PC-3 (cell line): Measurements from ENCODE around the gene NEXMIF. TPM values are rescaled to one million over a fixed set of nuclear protein-coding genes. Genes with fewer than 3 reads are reported as not detected.
"Not testable (repeated sequence)": the region's sequence is repeated elsewhere in the genome, so short reads cannot be mapped to it uniquely, and the experiment has no call there.

ENCODE experiments used
- ATAC-seq: fragments of 200-7000 bp; cut with Tn5 transposase; 2 replicates; pipeline ENCODE4 v1.9.1; 2020; ENCODE audit warnings: mild to moderate bottlenecking, moderate library complexity
- BruUV-seq: library from RNA; stranded (reverse); fragments of 400-500 nt; replicated peaks from 2 replicates; lab custom pipeline; 2021; lab: Mats Ljungman, UMichigan
- CTCF ChIA-PET: fragments of 300-600 bp; sonication (Branson Sonifier 250); formaldehyde crosslinking; loops from one replicate; lab custom pipeline; 2022; ENCODE audit warnings: antibody characterized with exemption; lab: Charles Lee
- POLR2A ChIA-PET: fragments of 300-600 bp; sonication (Branson Sonifier 250); formaldehyde crosslinking; loops from one replicate; lab custom pipeline; 2022; ENCODE audit warnings: antibody characterized with exemption; ENCODE audit not compliant: unreplicated experiment; lab: Charles Lee
- DNase-seq: peaks from one replicate; pipeline ENCODE4 v3.0.0-alpha.2; 2015
- H2AFZ ChIP-seq: fragments of 300-600 bp; sonication (generic); 2 replicates; pipeline ENCODE4 v1.6.0; 2016; ENCODE audit warnings: antibody characterized with exemption, low read length
- H3F3A ChIP-seq: fragments of 300-600 bp; sonication (generic); one replicate; pipeline ENCODE4 v1.6.0; 2017; ENCODE audit warnings: antibody characterized with exemption, low read length, control low read depth, mild to moderate bottlenecking; ENCODE audit not compliant: unreplicated experiment
- H3K27ac ChIP-seq: fragments of 300-600 bp; sonication (generic); 2 replicates; pipeline ENCODE4 v1.5.1; 2016; ENCODE audit warnings: mild to moderate bottlenecking, low read length
- H3K27me3 ChIP-seq: fragments of 300-600 bp; sonication (generic); 2 replicates; pipeline ENCODE4 v1.6.1; 2016; ENCODE audit warnings: low read length, mixed read lengths
- H3K36me3 ChIP-seq: fragments of 300-600 bp; sonication (generic); 2 replicates; pipeline ENCODE4 v1.6.1; 2016; ENCODE audit warnings: low read depth, mixed run types, low read length, mixed read lengths
- H3K4me1 ChIP-seq: fragments of 300-600 bp; sonication (generic); 2 replicates; pipeline ENCODE4 v1.5.1; 2016; ENCODE audit warnings: low read length; ENCODE audit not compliant: insufficient read depth
- H3K4me2 ChIP-seq: fragments of 300-600 bp; sonication (generic); 2 replicates; pipeline ENCODE4 v1.6.0; 2016; ENCODE audit warnings: low read length
- H3K4me3 ChIP-seq: fragments of 300-600 bp; sonication (generic); 2 replicates; pipeline ENCODE4 v1.5.1; 2016; ENCODE audit warnings: mild to moderate bottlenecking, low read length, mixed read lengths
- H3K79me2 ChIP-seq: fragments of 300-600 bp; sonication (generic); 2 replicates; pipeline ENCODE4 v1.6.1; 2017; ENCODE audit warnings: low read length, mixed read lengths
- H3K9ac ChIP-seq: fragments of 300-600 bp; sonication (generic); 2 replicates; pipeline ENCODE4 v1.6.0; 2016; ENCODE audit warnings: mild to moderate bottlenecking, low read length
- H3K9me2 ChIP-seq: fragments of 300-600 bp; sonication (generic); replicated peaks from 2 replicates; pipeline ENCODE4 v1.6.1; 2016; ENCODE audit warnings: mixed run types, low read length, mixed read lengths
- H3K9me3 ChIP-seq: fragments of 300-600 bp; sonication (generic); 2 replicates; pipeline ENCODE4 v1.6.1; 2016; ENCODE audit warnings: low read length, mixed read lengths
- H4K20me1 ChIP-seq: fragments of 300-600 bp; sonication (generic); 2 replicates; pipeline ENCODE4 v1.6.1; 2016; ENCODE audit warnings: low read length, mixed read lengths
- EZH2 ChIP-seq: fragments of 300-600 bp; sonication (generic); IDR thresholded peaks from one replicate; pipeline ENCODE4 v1.6.1; 2017; ENCODE audit warnings: antibody characterized with exemption, mild to moderate bottlenecking, low read length; ENCODE audit not compliant: unreplicated experiment
- EZH2phosphoT487 ChIP-seq: fragments of 300-600 bp; sonication (generic); IDR thresholded peaks from 2 replicates; pipeline ENCODE4 v1.6.1; 2018; ENCODE audit warnings: mild to moderate bottlenecking, antibody characterized with exemption, low read length, borderline replicate concordance
- intact Hi-C: fragments of 100-400 bp; cut with micrococcal nuclease; formaldehyde crosslinking; loops from 2 replicates; pipeline ENCODE4 v1.9.0; 2023
- total RNA-seq: library from RNA; depleted of rRNA; stranded (reverse); fragments of >200 nt; gene quantifications from 2 replicates; pipeline ENCODE4 v1.2.3, GENCODE V29; 2014
- TF ChIP-seq, protein P1 (sequence below): fragments of 300-600 bp; sonication (generic); conservative IDR thresholded peaks from 2 replicates; pipeline ENCODE4 v1.5.1; 2017; ENCODE audit warnings: antibody characterized with exemption, low read depth, mild to moderate bottlenecking, low read length

Gene NEXMIF
- total RNA-seq, 1 experiment from 2014 or later = not detected

DNA sequence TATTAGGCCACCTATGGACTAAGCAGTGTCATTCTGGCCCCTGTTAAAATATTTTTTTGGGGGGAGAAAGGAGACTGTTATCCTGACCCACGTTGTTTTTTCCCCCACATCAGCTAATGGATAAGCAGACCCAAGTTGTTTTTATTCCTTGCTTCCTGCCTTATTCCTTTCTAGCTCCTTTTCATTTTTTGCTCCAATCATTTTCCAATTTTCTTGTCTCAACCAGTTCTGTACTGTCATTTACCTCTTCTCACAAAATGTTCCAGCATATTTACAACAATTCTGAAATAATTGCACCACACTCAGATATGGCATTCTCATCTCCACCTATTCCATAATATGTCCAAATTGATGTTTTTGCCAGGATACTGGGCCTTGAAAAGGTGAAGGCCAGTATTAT lies 150.3 kb downstream of the NEXMIF start:
- BruUV-seq = no TSS peak
- Histone ChIP-seq H3K4me3 (no peak overlapping the region), H3K27me3 (no peaks in the 10 kb centered on the region), H3K79me2 (no peaks in the 10 kb centered on the region), H4K20me1 (no peaks in the 10 kb centered on the region), H3K27ac (no peak overlapping the region), H3K9me3 (no peaks in the 10 kb centered on the region), H3K4me2 (no peak overlapping the region), H3K36me3 (no peaks in the 10 kb centered on the region), H2AFZ (no peak overlapping the region), H3K4me1 (no peaks in the 10 kb centered on the region), H3F3A (no peaks in the 10 kb centered on the region), H3K9me2 (no peaks in the 10 kb centered on the region), H3K9ac (no peak overlapping the region)
- CTCF ChIA-PET = no interaction called here
- ATAC-seq = no peak
- POLR2A ChIA-PET = no interaction called here
- no peak for DNase-seq
- TF ChIP-seq, protein P1, sequence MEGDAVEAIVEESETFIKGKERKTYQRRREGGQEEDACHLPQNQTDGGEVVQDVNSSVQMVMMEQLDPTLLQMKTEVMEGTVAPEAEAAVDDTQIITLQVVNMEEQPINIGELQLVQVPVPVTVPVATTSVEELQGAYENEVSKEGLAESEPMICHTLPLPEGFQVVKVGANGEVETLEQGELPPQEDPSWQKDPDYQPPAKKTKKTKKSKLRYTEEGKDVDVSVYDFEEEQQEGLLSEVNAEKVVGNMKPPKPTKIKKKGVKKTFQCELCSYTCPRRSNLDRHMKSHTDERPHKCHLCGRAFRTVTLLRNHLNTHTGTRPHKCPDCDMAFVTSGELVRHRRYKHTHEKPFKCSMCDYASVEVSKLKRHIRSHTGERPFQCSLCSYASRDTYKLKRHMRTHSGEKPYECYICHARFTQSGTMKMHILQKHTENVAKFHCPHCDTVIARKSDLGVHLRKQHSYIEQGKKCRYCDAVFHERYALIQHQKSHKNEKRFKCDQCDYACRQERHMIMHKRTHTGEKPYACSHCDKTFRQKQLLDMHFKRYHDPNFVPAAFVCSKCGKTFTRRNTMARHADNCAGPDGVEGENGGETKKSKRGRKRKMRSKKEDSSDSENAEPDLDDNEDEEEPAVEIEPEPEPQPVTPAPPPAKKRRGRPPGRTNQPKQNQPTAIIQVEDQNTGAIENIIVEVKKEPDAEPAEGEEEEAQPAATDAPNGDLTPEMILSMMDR = no peak
- no peak for TF ChIP-seq EZH2phosphoT487
- TF ChIP-seq EZH2 = no peak
- intact Hi-C loops = no loop called here

DNA sequence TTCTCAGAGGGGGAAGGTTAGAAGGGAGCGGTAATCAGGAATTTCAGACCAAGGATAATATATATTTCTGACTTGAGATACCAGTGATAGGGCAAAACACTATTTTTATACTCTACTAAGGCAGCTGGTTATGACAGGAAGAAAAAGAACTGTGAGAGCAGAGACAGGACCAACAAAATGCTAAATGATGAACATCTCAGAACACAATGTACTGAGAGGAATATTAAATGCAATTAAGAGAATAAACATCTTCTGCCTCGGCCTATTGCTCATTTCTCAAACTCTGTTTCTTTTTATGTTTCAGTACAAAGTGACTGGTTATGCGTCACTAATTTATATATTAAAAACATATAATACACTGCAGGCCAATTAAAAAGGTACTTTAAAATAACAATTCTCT lies 188.8 kb downstream of the NEXMIF start:
- BruUV-seq = no TSS peak
- Histone ChIP-seq H3K79me2 (no peaks in the 10 kb centered on the region), H3K27ac (no peak overlapping the region), H3K9me2 (no peaks in the 10 kb centered on the region), H3K9me3 (no peaks in the 10 kb centered on the region), H3K27me3 (no peaks in the 10 kb centered on the region), H3K4me3 (no peak overlapping the region), H3K36me3 (no peaks in the 10 kb centered on the region), H3F3A (no peaks in the 10 kb centered on the region), H3K4me2 (no peak overlapping the region), H2AFZ (no peak overlapping the region), H4K20me1 (no peaks in the 10 kb centered on the region), H3K9ac (no peak overlapping the region), H3K4me1 (no peaks in the 10 kb centered on the region)
- ChIA-PET POLR2A (no interaction called here), CTCF (no interaction called here)
- DNase-seq = no peak
- TF ChIP-seq EZH2phosphoT487 (no peak), EZH2 (no peak)
- TF ChIP-seq, protein P1 = no peak
- intact Hi-C loops = no loop called here
- no peak for ATAC-seq

DNA sequence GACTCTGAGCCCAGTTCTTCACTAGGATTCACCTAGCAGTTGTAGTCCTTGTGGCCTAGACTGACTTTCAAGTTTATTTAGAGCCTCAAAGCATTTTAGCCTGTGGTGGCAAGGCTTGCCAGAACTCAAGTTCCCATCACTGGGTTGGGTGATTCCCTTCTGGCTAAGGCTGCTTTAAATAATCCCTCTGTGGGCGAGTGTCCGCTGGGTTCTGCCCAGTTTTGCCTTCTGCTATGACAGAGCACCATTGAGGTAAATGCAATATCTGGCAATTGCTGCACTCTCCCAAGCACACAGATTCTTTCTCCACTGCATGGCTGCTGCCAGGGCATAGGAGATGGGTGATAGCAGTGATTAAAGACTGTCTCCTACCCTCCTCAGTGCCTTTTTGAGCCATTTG lies 220.0 kb downstream of the NEXMIF start:
- H3K4me1 ChIP-seq = no peaks in the 10 kb centered on the region
- POLR2A ChIA-PET = no interaction called here

DNA sequence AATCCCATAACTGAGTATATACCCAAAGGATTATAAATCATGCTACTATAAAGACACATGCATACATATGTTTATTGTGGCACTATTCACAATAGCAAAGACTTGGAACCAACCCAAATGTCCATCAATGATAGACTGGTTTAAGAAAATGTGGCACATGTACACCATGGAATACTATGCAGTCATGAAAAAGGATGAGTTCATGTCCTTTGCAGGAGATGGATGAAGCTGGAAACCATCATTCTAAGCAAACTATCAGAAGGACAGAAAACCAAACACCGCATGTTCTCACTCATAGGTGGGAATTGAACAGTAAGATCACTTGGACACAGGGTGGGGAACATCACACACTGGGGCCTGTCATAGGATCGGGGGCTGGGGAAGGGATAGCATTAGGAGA lies 223.9 kb downstream of the NEXMIF start:
- H3K27me3 ChIP-seq, ATAC-seq, H3K9ac ChIP-seq, H3K4me2 ChIP-seq, POLR2A ChIA-PET, DNase-seq, intact Hi-C loops, H3K36me3 ChIP-seq, BruUV-seq, H4K20me1 ChIP-seq, H3F3A ChIP-seq, H3K9me2 ChIP-seq, H3K9me3 ChIP-seq, H3K79me2 ChIP-seq, H3K4me1 ChIP-seq, H3K27ac ChIP-seq, H3K4me3 ChIP-seq, H2AFZ ChIP-seq, CTCF ChIA-PET: not testable (repeated sequence)

More for the DNA sequence above, 220.0 kb downstream of the NEXMIF start:
- Histone ChIP-seq H3K9ac (no peak overlapping the region), H3K9me3 (no peaks in the 10 kb centered on the region), H3K9me2 (no peaks in the 10 kb centered on the region), H4K20me1 (no peaks in the 10 kb centered on the region), H2AFZ (no peak overlapping the region), H3F3A (no peaks in the 10 kb centered on the region), H3K27me3 (no peaks in the 10 kb centered on the region), H3K79me2 (no peaks in the 10 kb centered on the region), H3K4me3 (no peak overlapping the region), H3K36me3 (no peaks in the 10 kb centered on the region), H3K4me2 (no peak overlapping the region), H3K27ac (no peak overlapping the region)
- DNase-seq (no peak), ATAC-seq (no peak)
- CTCF ChIA-PET = no interaction called here
- intact Hi-C loops = no loop called here
- TF ChIP-seq EZH2phosphoT487 (no peak), EZH2 (no peak)
- TF ChIP-seq, protein P1 = no peak
- BruUV-seq = no TSS peak
